Epithelial cell of esophagus (primary cell): Measurements from ENCODE around the gene TOMM40L.
A peak's percentile ranks its signal among the peaks of the same experiment; 100 is the strongest.
"Not testable (repeated sequence)": the region's sequence is repeated elsewhere in the genome, so short reads cannot be mapped to it uniquely, and the experiment has no call there.

Experiments
- DNase-seq: peaks from one replicate; pipeline ENCODE4 v3.0.0; 2010; ENCODE audit warnings: low read depth
- H3K4me3 ChIP-seq: 2 replicates; pipeline ENCODE4 v1.5.1; 2011; ENCODE audit warnings: mild to moderate bottlenecking, low read length, control low read depth
- CTCF ChIP-seq: IDR thresholded peaks from 2 replicates; pipeline ENCODE4 v1.5.1; 2011; ENCODE audit warnings: low read depth, mild to moderate bottlenecking, low read length, control low read depth, inconsistent platforms; ENCODE audit not compliant: insufficient read depth; ENCODE audit errors: missing control alignments

TOMM40L gene

DNA sequence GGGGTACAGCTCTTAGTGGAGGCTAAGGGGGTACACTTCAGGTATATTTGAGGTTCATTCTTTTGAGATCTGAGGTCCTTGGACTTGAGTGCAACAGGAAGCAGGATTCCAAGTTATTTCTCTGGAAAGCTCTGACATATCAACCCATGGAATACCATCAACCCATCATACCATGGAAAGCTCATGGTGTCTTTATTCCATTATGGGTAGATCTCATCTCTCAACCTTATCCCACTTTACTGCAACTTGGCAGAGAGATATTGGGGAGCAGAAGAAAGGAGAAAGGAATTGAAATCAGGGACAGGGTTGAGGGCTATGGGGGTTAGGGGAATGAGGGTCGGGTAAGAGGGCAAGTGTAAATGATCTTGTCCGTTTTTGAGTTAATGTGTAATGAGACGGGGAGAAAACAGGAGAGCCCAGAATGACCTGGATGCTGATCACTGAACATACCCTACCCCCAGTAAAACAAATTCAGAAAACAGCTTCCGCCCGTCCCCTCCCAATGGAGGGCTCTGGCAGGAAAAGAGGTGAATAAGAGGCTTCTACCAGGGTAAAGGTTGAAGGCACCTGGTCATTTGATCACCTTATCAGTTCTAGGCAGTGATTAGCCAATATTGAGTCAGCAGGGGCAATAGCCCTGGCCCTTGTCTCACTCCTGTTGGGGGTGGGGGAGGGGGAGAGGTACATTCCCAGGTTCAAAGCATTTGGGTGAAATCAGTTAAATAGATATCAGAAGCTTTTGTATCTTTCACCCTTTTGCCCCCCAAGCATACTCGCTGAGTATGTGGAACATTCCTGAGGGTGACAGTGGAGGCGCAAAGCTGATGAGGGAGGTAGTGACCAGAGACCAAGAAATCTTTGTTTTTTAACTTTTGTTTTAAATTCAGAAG is 1.8 kb upstream of the TOMM40L start:
- DNase-seq: no peak
- TF ChIP-seq CTCF: no peak
- H3K4me3 ChIP-seq: no peak overlapping the region

DNA sequence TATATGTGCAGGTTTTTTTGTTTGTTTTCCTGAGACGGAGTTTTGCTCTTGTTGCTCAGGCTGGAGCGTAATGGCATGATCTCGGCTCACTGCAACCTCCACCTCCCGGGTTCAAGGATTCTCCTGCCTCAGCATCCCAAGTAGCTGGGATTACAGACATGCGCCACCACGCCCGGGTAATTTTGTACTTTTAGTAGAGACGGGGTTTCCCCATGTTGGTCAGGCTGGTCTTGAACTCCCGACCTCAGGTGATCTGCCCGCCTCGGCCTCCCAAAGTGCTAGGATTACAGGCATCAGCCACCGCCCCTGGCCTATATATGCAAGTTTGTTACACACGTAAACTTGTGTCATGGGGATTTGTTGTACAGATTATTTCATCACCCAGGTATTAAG is 1.2 kb upstream of the TOMM40L start:
- not testable (repeated sequence) for H3K4me3 ChIP-seq, DNase-seq

DNA sequence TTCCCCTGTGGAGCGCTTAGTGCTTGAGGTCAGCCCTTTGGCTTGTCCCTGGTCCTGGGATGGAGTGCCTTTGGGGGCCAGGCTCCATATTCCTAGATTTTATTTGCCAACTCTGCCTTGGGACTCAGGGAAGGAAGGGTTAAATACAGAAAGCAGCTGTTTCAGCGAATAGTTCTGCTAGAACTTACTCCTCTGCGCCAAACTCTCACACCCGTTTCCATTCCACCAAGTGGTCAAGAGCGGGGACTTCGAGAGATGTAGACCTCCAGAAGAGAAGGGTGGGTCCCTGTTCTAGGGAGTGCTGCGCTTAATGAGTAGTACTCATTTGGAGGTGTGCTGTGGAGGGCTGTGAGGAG is 704 bp upstream of the TOMM40L start:
- no peak for DNase-seq
- no peak for TF ChIP-seq CTCF
- no peak overlapping the region for H3K4me3 ChIP-seq

GRCh38 chr1:161226320-161226711 is 456 bp downstream of the TOMM40L start:
- TF ChIP-seq CTCF: no peak
- H3K4me3 ChIP-seq: peak overlapping the region; percentile 98
- DNase-seq: no peak

GRCh38 chr1:161226759-161227158 is 899 bp downstream of the TOMM40L start:
- no peak for DNase-seq
- no peak for TF ChIP-seq CTCF
- H3K4me3 ChIP-seq: peak overlapping the region; percentile 98

- TF ChIP-seq CTCF: peak; percentile 81
- peak; percentile 81 for DNase-seq
- peak overlapping the region; percentile 98 for H3K4me3 ChIP-seq
Measured at GRCh38 chr1:161227196-161227871, 1.5 kb downstream of the TOMM40L start.

DNA sequence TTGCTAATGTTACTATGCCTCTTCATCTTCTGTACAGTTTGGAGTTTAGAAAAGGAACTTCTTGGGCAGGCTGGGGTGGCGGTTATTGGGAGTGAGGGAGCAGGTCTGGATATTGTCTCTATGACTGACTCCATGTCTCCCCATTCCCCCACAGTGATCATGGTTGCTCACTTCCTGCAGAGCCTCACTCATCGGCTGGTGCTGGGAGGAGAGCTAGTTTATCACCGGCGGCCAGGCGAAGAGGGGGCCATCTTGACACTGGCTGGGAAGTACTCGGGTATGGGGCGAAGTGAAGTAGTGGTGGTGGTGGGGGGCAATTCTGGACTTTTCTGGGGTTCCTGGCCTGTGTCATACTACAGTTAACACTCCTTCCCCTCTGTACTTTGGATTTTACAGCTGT is 2.2 kb downstream of the TOMM40L start:
- H3K4me3 ChIP-seq: no peak overlapping the region
- no peak for TF ChIP-seq CTCF
- no peak for DNase-seq
